ENCODE data around the gene FADS6. TPM values are rescaled to one million over a fixed set of nuclear protein-coding genes. Genes with fewer than 3 reads are reported as not detected.

The FADS6 gene
- total and polyA plus RNA-seq, 2 of the 13 experiments (the other 11 are each of a cell fraction or from before 2014, with no cell fraction given): 0.11 TPM

GRCh38 chr17:74881073-74881472 lies 12.4 kb downstream of the FADS6 start:
- Histone ChIP-seq H4K20me1 (ENCODE audit: insufficient read depth, low read length) (no peaks in the 10 kb centered on the region), H3K4me3 (replicated peaks in 1 of 3; ENCODE audit: insufficient read depth in 1 of 3, low read depth in 2 of 3, low read length in 3 of 3) (no peak overlapping the region), H3K9ac (ENCODE audit: insufficient read depth, low read depth, low read length) (no peak overlapping the region), H3K4me2 (ENCODE audit: low read depth, low read length) (no peak overlapping the region), H3K79me2 (ENCODE audit: insufficient read depth, low read length) (no peaks in the 10 kb centered on the region), H3K4me1 (ENCODE audit: insufficient read depth, low read length) (peaks cover 28% of the 10 kb centered on the region), H3K27me3 (ENCODE audit: control insufficient read depth in 1 of 2, insufficient read depth in 2 of 2, low read length in 2 of 2) (peaks cover 13 to 58% of the 10 kb centered on the region in 2 experiments; a peak in 4 of 5 replicates), H3K27ac (ENCODE audit: extremely low read length, insufficient read depth, low read length) (no peak overlapping the region), H3K9me3 (ENCODE audit: low read length) (no peaks in the 10 kb centered on the region), H3K36me3 (replicated peaks in 1 of 2; ENCODE audit: control insufficient read depth in 1 of 2, insufficient read depth in 2 of 2, low read length in 2 of 2) (no peaks in the 10 kb centered on the region), H2AFZ (ENCODE audit: low read length) (no peak overlapping the region)
- ChIA-PET POLR2A (interaction anchor here (2.8 kb wide), 1 partner anchor 8 kb away, joined by 17 read pairs; the partner anchor contains the start of gene FDXR), CTCF (ENCODE audit: low intra/inter-chr PET ratio, low total read pairs) (no interaction called here)
- no TSS peak for BruUV-seq (replicated peaks)
- no peak for DNase-seq (ENCODE audit: low spot score)
- peak; percentile 16; the same call in 2 of the 3 replicates for ATAC-seq
- TF ChIP-seq ZNF713 (CRISPR knock-in tag; IDR thresholded peaks at IDR 0.05): no peak
- TF ChIP-seq WIZ (CRISPR knock-in tag; IDR thresholded peaks at IDR 0.05): no peak
- TF ChIP-seq ISX (CRISPR knock-in tag; conservative IDR thresholded peaks at IDR 0.05): no peak
- no peak for TF ChIP-seq ZFY (CRISPR knock-in tag; IDR thresholded peaks at IDR 0.05)
- no peak for TF ChIP-seq TAF15 (IDR thresholded peaks at IDR 0.05; ENCODE audit: low read depth, low read length, poor library complexity, severe bottlenecking)
- TF ChIP-seq DMTF1 (CRISPR knock-in tag; IDR thresholded peaks at IDR 0.05): no peak
- intact Hi-C loops (cut with micrococcal nuclease; ENCODE audit: unreplicated experiment) (no loop called here), in situ Hi-C loops (cut with HindIII; ENCODE audit: extremely low pct_ligation_motif_present, low pct_unique_long_range_greater_than_20kb) (no loop called here)
- no peak for FAIRE-seq
- WGBS (ENCODE audit: low lambda C conversion rate): 26% methylated on average over 11 of the region's 11 CpGs

GRCh38 chr17:74879308-74879707 lies 14.1 kb downstream of the FADS6 start:
- H3K9ac ChIP-seq (ENCODE audit: insufficient read depth, low read depth, low read length): no peak overlapping the region
- H3K79me2 ChIP-seq (ENCODE audit: insufficient read depth, low read length): no peaks in the 10 kb centered on the region
- CTCF ChIA-PET (ENCODE audit: low intra/inter-chr PET ratio, low total read pairs): no interaction called here
- intact Hi-C loops (cut with micrococcal nuclease; ENCODE audit: unreplicated experiment) (no loop called here), in situ Hi-C loops (cut with HindIII; ENCODE audit: extremely low pct_ligation_motif_present, low pct_unique_long_range_greater_than_20kb) (no loop called here)
- H3K27ac ChIP-seq (ENCODE audit: extremely low read length, insufficient read depth, low read length): no peak overlapping the region
- TF ChIP-seq ZNF784 (CRISPR knock-in tag; IDR thresholded peaks at IDR 0.05; ENCODE audit: borderline replicate concordance) (no peak), ZNF687 (CRISPR knock-in tag; IDR thresholded peaks at IDR 0.05) (peak; percentile 16; the same call in 1 of the 2 replicates)
- no peaks in the 10 kb centered on the region for H3K9me3 ChIP-seq (ENCODE audit: low read length)
- BruUV-seq (replicated peaks): no TSS peak
- peaks cover 44% of the 10 kb centered on the region for H3K4me1 ChIP-seq (ENCODE audit: insufficient read depth, low read length)
- H4K20me1 ChIP-seq (ENCODE audit: insufficient read depth, low read length): no peaks in the 10 kb centered on the region
- WGBS (ENCODE audit: low lambda C conversion rate): 41% methylated on average over 9 of the region's 16 CpGs
- POLR2A ChIA-PET: no interaction called here
- H2AFZ ChIP-seq (ENCODE audit: low read length): no peak overlapping the region
- no peak for FAIRE-seq
- peaks cover 11 to 55% of the 10 kb centered on the region in 2 experiments; a peak in 4 of 5 replicates for H3K27me3 ChIP-seq (ENCODE audit: control insufficient read depth in 1 of 2, insufficient read depth in 2 of 2, low read length in 2 of 2)
- H3K4me3 ChIP-seq (replicated peaks in 1 of 3; ENCODE audit: insufficient read depth in 1 of 3, low read depth in 2 of 3, low read length in 3 of 3): no peak overlapping the region
- ATAC-seq: no peak
- no peak for DNase-seq (ENCODE audit: low spot score)
- no peak overlapping the region for H3K4me2 ChIP-seq (ENCODE audit: low read depth, low read length)
- H3K36me3 ChIP-seq (replicated peaks in 1 of 2; ENCODE audit: control insufficient read depth in 1 of 2, insufficient read depth in 2 of 2, low read length in 2 of 2): no peaks in the 10 kb centered on the region
